Peyer's patch (tissue), 4 donors: ENCODE data around the gene ALPL. TPM values are rescaled to one million over a fixed set of nuclear protein-coding genes. Genes with fewer than 3 reads are reported as not detected.

Source experiments
- DNase-seq, 3 donors: peaks; one replicate each; pipeline ENCODE4 v3.0.0-alpha.2; 2017 to 2019
- H3K27ac ChIP-seq, 4 donors: fragments of 200-600 bp; sonication (generic); one replicate each; pipeline ENCODE4 v1.5.1; 2016 to 2019
- H3K27me3 ChIP-seq, 2 donors: fragments of 200-600 bp; sonication (generic); one replicate each; pipeline ENCODE4 v1.5.1; 2019
- H3K36me3 ChIP-seq, 3 donors: fragments of 200-600 bp; sonication (generic); one replicate each; pipeline ENCODE4 v1.5.1; 2016 to 2019
- H3K4me1 ChIP-seq, 4 donors: fragments of 200-600 bp; sonication (generic); one replicate each; pipeline ENCODE4 v1.5.1; 2016 to 2019
- H3K4me3 ChIP-seq, 4 donors: fragments of 200-600 bp; sonication (generic); 1 replicate in 3 of 4; 2 replicates in 1 of 4; pipeline ENCODE4 v1.5.1; 2016 to 2019; ENCODE audit warnings: mild to moderate bottlenecking in 1 of 4
- H3K9me3 ChIP-seq, 4 donors: fragments of 200-600 bp; sonication (generic); one replicate each; pipeline ENCODE4 v1.5.1; 2016 to 2019; ENCODE audit warnings: mild to moderate bottlenecking in 1 of 4
- CTCF ChIP-seq, 6 experiments: fragments of 450-650 bp in 4 of 6; fragments of 200-600 bp in 2 of 6; sonication (generic) in 1 of 6; IDR thresholded peaks; one replicate each; pipeline ENCODE4 v1.5.1; 2017 to 2019; ENCODE audit warnings: antibody characterized with exemption in 6 of 6, mild to moderate bottlenecking in 3 of 6, moderate library complexity in 1 of 6
- POLR2A ChIP-seq, 2 donors: fragments of 450-650 bp; IDR thresholded peaks; one replicate each; pipeline ENCODE4 v1.5.1; 2017; ENCODE audit warnings: antibody characterized with exemption in 2 of 2, mild to moderate bottlenecking in 2 of 2, moderate library complexity in 2 of 2
- total RNA-seq, 4 donors: library from RNA; depleted of rRNA; stranded (reverse); fragments of >200 nt; gene quantifications; one replicate each; pipeline ENCODE4 v1.1.0, GENCODE V29; 2016

The ALPL gene
- total RNA-seq, 4 donors from 2014 or later = 0.70 to 10.7 (median 2.2) TPM

- peaks cover 0 to 5% (median 0%) of the 10 kb centered on the region in 4 donors for H3K4me1 ChIP-seq
- no peak for DNase-seq
- no peak overlapping the region for H3K27ac ChIP-seq
- no peaks in the 10 kb centered on the region for H3K9me3 ChIP-seq
- no peaks in the 10 kb centered on the region for H3K27me3 ChIP-seq
- no peaks in the 10 kb centered on the region for H3K36me3 ChIP-seq
- TF ChIP-seq POLR2A (IDR thresholded peaks at IDR 0.05) (no peak), CTCF (IDR thresholded peaks at IDR 0.05) (no peak)
- no peak overlapping the region for H3K4me3 ChIP-seq
Observed at GRCh38 chr1:21605964-21606705, 96.9 kb downstream of the ALPL start.

DNA sequence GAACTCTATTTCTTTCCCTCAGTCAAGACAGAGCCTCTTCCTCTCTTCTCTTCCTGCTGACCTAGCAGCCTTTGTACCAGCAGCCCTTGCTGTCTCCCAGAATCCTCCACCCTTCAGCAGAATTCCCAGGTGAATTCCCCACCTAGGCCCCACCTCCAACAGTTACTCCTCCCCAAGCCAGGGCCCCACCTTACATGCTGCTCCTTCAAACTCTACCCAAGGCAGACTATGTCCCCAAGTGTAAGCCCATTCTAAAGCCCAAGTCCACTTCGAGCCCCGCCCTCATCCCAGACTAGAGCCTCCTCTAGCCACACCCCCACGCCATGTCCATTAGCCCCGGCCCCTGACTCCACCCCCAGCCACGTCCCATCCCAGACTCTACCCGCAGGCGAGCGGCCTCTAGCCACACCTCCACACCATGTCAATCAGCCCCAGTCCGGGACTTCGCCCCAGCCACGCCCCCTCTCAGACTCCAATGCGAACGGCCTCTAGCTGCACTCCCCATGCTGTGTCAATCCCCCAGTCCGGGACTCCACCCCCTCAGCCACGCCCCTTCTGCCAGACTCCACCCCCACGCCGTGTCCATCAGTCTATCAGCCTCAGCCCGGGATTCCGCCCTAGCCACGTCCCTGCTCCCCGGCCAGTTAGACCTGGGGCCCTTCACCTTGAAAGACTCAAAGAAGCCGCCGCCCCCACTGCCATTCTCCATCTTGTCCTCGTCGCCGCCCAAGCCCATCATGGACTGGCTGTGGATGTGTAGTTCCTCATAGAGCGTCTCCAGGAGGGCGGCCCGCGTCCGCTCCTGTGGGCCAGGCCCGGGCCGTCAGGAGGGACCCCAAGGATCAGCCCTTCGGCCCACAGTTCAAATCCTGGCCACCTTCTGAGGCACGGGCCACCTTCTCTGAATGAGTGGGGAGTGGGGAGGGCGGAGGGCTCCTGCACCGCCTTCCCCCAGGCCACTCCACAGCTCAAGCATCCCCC is 98.6 kb downstream of the ALPL start:
- peak in 1 of 2 donors; percentile 9 for TF ChIP-seq POLR2A (IDR thresholded peaks at IDR 0.05)
- TF ChIP-seq CTCF (IDR thresholded peaks at IDR 0.05) = no peak
- peak overlapping the region in 2 of 4 donors; percentile 32 to 70 for H3K27ac ChIP-seq

DNA sequence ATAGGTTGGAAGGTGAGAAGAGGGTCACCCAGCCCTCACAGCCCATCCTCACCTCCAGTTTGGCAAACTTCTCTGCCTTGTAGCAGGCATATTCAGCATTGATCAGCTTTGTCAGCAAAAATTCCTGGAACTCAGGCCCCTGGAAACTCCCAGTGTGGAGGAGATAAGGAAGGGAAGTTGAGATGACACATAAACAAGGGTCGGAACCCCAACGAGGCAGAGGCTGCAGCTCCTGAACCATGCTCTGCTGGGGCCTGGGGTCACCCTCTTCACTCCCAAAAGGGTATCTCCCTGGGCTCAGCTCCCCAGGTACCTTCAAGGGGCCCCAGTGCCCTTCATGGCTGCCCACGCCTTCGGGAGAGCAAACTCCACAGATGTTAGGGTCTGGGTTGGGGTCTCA is 99.6 kb downstream of the ALPL start:
- Histone ChIP-seq H3K27me3 (no peaks in the 10 kb centered on the region), H3K9me3 (no peaks in the 10 kb centered on the region), H3K4me3 (no peak overlapping the region), H3K4me1 (peaks cover 0 to 5% (median 0%) of the 10 kb centered on the region in 4 donors), H3K36me3 (no peaks in the 10 kb centered on the region), H3K27ac (no peak overlapping the region)
- no peak for DNase-seq
- TF ChIP-seq POLR2A (IDR thresholded peaks at IDR 0.05) = no peak
- TF ChIP-seq CTCF (IDR thresholded peaks at IDR 0.05) = no peak

More for the DNA sequence above, 98.6 kb downstream of the ALPL start:
- Histone ChIP-seq H3K4me1 (peaks cover 0 to 5% (median 0%) of the 10 kb centered on the region in 4 donors), H3K9me3 (no peaks in the 10 kb centered on the region), H3K27me3 (no peaks in the 10 kb centered on the region), H3K4me3 (no peak overlapping the region), H3K36me3 (no peaks in the 10 kb centered on the region)
- peak; percentile 40 to 98 (median 95) for DNase-seq

DNA sequence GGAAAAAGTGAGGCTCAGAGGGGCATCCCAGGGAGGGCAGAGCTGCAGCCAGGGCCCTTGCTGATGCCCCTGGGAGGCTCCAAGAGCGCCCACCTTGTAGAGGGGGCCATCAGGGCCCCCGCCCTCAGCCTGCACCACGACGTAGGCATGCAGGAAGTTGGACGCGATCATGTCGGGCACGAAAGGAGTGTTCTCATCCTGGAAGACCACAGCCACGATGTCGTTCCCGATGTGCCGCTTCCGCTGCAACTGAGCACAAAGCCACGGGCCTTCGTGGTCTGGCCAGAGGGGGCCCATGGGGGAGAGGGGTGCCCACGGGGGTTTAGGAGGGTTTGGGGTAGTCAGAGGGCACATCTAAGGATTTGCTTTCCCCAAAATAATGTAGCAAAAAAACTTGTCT is 100.8 kb downstream of the ALPL start:
- H3K36me3 ChIP-seq = no peaks in the 10 kb centered on the region
- H3K9me3 ChIP-seq = no peaks in the 10 kb centered on the region
- peaks cover 0 to 15% (median 0%) of the 10 kb centered on the region in 4 donors for H3K4me1 ChIP-seq

More for the DNA sequence above, 100.8 kb downstream of the ALPL start:
- H3K27ac ChIP-seq = no peak overlapping the region
- no peak overlapping the region for H3K4me3 ChIP-seq
- DNase-seq = no peak
- no peaks in the 10 kb centered on the region for H3K27me3 ChIP-seq
- TF ChIP-seq CTCF (IDR thresholded peaks at IDR 0.05) = no peak
- TF ChIP-seq POLR2A (IDR thresholded peaks at IDR 0.05) = no peak
